GM06990 (cell line): ENCODE data around the gene SOX8.

Experiments
- DNase-seq: peaks from one replicate; pipeline ENCODE4 v3.0.0-alpha.2; 2011; ENCODE audit not compliant: insufficient read length; ENCODE audit errors: extremely low read depth
- H3K27me3 ChIP-seq: replicated peaks from 2 replicates; pipeline ENCODE4 v1.6.0; 2011; ENCODE audit warnings: low read length; ENCODE audit not compliant: control insufficient read depth, insufficient read depth
- H3K36me3 ChIP-seq: 2 replicates; pipeline ENCODE4 v1.5.1; 2011; ENCODE audit warnings: low read length; ENCODE audit not compliant: control insufficient read depth, insufficient read depth
- H3K4me3 ChIP-seq: replicated peaks from 2 replicates; pipeline ENCODE4 v1.5.1; 2011; ENCODE audit warnings: low read depth, mild to moderate bottlenecking, control low read depth, low read length
- TF ChIP-seq, protein P1 (sequence below): IDR thresholded peaks from 2 replicates; pipeline ENCODE4 v1.5.1; 2011; ENCODE audit warnings: low read length, control low read depth, mild to moderate bottlenecking, inconsistent platforms; ENCODE audit not compliant: insufficient read depth, poor library complexity, severe bottlenecking

SOX8 gene

DNA sequence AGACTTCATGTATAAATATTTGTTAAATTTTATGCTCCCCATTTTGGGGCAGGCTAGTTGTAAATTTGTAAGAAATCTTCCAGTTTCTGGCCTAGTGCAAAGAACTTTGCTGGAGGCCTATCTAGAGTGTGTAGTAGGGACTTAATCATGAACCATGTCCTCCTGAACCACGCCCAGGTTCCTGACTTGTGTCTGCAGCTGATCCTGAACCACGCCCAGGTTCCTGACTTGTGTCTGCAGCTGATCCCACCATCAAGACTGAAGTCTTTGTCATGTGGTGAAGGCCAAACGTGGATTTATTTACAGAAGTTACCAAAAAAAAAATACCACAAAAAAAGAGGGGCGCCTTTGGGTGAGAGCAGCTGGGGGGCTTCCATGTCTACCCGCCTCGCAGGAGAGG, 43.8 kb upstream of the SOX8 start:
- no peaks in the 10 kb centered on the region for H3K27me3 ChIP-seq
- TF ChIP-seq, protein P1, sequence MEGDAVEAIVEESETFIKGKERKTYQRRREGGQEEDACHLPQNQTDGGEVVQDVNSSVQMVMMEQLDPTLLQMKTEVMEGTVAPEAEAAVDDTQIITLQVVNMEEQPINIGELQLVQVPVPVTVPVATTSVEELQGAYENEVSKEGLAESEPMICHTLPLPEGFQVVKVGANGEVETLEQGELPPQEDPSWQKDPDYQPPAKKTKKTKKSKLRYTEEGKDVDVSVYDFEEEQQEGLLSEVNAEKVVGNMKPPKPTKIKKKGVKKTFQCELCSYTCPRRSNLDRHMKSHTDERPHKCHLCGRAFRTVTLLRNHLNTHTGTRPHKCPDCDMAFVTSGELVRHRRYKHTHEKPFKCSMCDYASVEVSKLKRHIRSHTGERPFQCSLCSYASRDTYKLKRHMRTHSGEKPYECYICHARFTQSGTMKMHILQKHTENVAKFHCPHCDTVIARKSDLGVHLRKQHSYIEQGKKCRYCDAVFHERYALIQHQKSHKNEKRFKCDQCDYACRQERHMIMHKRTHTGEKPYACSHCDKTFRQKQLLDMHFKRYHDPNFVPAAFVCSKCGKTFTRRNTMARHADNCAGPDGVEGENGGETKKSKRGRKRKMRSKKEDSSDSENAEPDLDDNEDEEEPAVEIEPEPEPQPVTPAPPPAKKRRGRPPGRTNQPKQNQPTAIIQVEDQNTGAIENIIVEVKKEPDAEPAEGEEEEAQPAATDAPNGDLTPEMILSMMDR = no peak
- H3K36me3 ChIP-seq = no peaks in the 10 kb centered on the region
- no peak overlapping the region for H3K4me3 ChIP-seq
- no peak for DNase-seq

GRCh38 chr16:938136-938535, 43.4 kb upstream of the SOX8 start:
- Histone ChIP-seq H3K36me3 (no peaks in the 10 kb centered on the region), H3K4me3 (no peak overlapping the region)
- TF ChIP-seq, protein P1 = no peak

DNA sequence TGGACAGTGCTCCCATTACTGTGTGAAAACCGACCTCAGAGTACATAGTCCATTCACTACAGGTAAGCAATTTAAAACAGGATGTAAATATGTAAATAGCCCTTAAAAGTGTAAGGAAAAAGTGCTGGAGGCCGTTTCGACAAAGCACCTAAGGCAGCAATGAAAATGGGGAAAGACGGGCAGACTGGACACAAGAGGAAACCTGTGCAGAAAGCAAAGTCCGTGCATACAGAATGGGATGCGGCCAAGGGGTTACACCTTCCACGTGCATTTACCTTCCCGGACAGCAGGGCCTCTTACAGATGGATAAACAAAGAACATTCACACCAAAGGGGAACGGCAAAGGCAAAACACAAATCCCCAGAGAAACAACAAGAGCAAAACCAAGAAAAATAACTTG, 42.8 kb upstream of the SOX8 start:
- no peak for DNase-seq
- TF ChIP-seq, protein P1 = no peak
- H3K27me3 ChIP-seq = no peaks in the 10 kb centered on the region
- H3K36me3 ChIP-seq = no peaks in the 10 kb centered on the region
- no peak overlapping the region for H3K4me3 ChIP-seq

More at GRCh38 chr16:938136-938535, 43.4 kb upstream of the SOX8 start:
- no peak for DNase-seq
- H3K27me3 ChIP-seq = no peaks in the 10 kb centered on the region

DNA sequence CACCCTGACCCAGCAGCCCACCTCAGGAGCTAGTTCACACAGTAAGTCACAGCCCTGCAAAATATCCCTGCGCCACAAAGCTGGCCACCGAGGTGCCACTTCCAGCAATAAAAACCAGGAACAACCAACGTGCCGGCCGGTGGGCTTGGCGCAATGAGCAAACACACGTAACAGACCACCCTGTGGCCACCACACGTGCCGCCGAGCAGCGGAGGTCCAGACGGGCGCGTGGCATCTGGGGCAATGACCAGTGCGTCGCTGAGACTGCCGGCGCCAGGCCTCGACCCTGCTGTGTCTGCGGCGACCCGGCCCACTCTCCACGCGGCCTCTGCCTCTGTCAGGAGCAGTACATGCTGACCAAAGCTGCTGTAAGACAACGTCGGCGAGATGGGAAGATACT, 42.3 kb upstream of the SOX8 start:
- Histone ChIP-seq H3K4me3 (no peak overlapping the region), H3K27me3 (no peaks in the 10 kb centered on the region), H3K36me3 (no peaks in the 10 kb centered on the region)
- DNase-seq = no peak
- TF ChIP-seq, protein P1 = no peak

- no peaks in the 10 kb centered on the region for H3K27me3 ChIP-seq
- H3K4me3 ChIP-seq = no peak overlapping the region
- H3K36me3 ChIP-seq = no peaks in the 10 kb centered on the region
- DNase-seq = no peak
- TF ChIP-seq, protein P1 = no peak
Measured at GRCh38 chr16:939941-940340, 41.6 kb upstream of the SOX8 start.

- Histone ChIP-seq H3K27me3 (no peaks in the 10 kb centered on the region), H3K36me3 (peaks cover 2% of the 10 kb centered on the region; the same call in 1 of the 2 replicates), H3K4me3 (no peak overlapping the region)
- TF ChIP-seq, protein P1 = no peak
- DNase-seq = no peak
Measured at GRCh38 chr16:942436-943060, 39.0 kb upstream of the SOX8 start.
